T follicular helper cell (primary cell): Measurements from ENCODE around the gene RLBP1.

Experiments used
- DNase-seq: peaks from one replicate; pipeline ENCODE4 v3.0.0-alpha.2; 2020; ENCODE audit warnings: low read depth

RLBP1 gene

GRCh38 chr15:89206908-89207331 lies 14.5 kb downstream of the RLBP1 start:
- DNase-seq: peak; percentile 55

GRCh38 chr15:89205991-89206585 lies 15.3 kb downstream of the RLBP1 start:
- DNase-seq: no peak

GRCh38 chr15:89203705-89204273 lies 17.6 kb downstream of the RLBP1 start:
- DNase-seq: no peak

GRCh38 chr15:89201465-89202005 lies 19.8 kb downstream of the RLBP1 start:
- DNase-seq: no peak

GRCh38 chr15:89200182-89200581 lies 21.2 kb downstream of the RLBP1 start:
- no peak for DNase-seq

GRCh38 chr15:89199746-89200145 lies 21.6 kb downstream of the RLBP1 start:
- no peak for DNase-seq

- DNase-seq: no peak
These were observed 22.4 kb downstream of the RLBP1 start for GRCh38 chr15:89198934-89199333.

- DNase-seq: no peak
These were observed 23.2 kb downstream of the RLBP1 start for GRCh38 chr15:89198196-89198595.

GRCh38 chr15:89197503-89197971 lies 23.8 kb downstream of the RLBP1 start:
- DNase-seq: no peak

- no peak for DNase-seq
These were observed 24.4 kb downstream of the RLBP1 start for GRCh38 chr15:89196994-89197393.

- DNase-seq: no peak
These were observed 25.1 kb downstream of the RLBP1 start for GRCh38 chr15:89196241-89196640.

- no peak for DNase-seq
These were observed 25.5 kb downstream of the RLBP1 start for GRCh38 chr15:89195836-89196235.

GRCh38 chr15:89194608-89195007 lies 26.8 kb downstream of the RLBP1 start:
- DNase-seq: no peak

- no peak for DNase-seq
These were observed 28.6 kb downstream of the RLBP1 start for GRCh38 chr15:89192766-89193165.

- DNase-seq: no peak
These were observed 29.2 kb downstream of the RLBP1 start for GRCh38 chr15:89192136-89192535.

- no peak for DNase-seq
These were observed 33.3 kb downstream of the RLBP1 start for GRCh38 chr15:89187986-89188514.

- DNase-seq: no peak
These were observed 33.9 kb downstream of the RLBP1 start for GRCh38 chr15:89187301-89187985.

GRCh38 chr15:89186803-89187202 lies 34.6 kb downstream of the RLBP1 start:
- no peak for DNase-seq

GRCh38 chr15:89184886-89185526 lies 36.4 kb downstream of the RLBP1 start:
- no peak for DNase-seq

- no peak for DNase-seq
These were observed 37.0 kb downstream of the RLBP1 start for GRCh38 chr15:89184357-89184756.

- no peak for DNase-seq
These were observed 41.2 kb downstream of the RLBP1 start for GRCh38 chr15:89179966-89180875.
